HEK293 (cell line): Measurements from ENCODE around the gene MMP28.
A peak's percentile ranks its signal among the peaks of the same experiment; 100 is the strongest.

Source experiments
- BCL11A ChIP-seq: fragments of 450-650 bp; formaldehyde crosslinking; IDR thresholded peaks from 2 replicates; pipeline ENCODE4 v1.5.1; 2016; ENCODE audit warnings: low read depth, missing biosample characterization, missing genetic modification characterization
- EGR2 ChIP-seq: fragments of 450-650 bp; formaldehyde crosslinking; IDR thresholded peaks from 2 replicates; pipeline ENCODE4 v1.5.1; 2016; ENCODE audit warnings: low read depth, missing biosample characterization, missing genetic modification characterization
- HOXD13 ChIP-seq: sonication (generic); formaldehyde crosslinking; IDR thresholded peaks from 2 replicates; pipeline ENCODE4 v1.8.0; 2022; ENCODE audit warnings: missing genetic modification reagents, borderline replicate concordance
- IKZF3 ChIP-seq: fragments of 450-650 bp; IDR thresholded peaks from 2 replicates; pipeline ENCODE4 v1.5.0; 2018; ENCODE audit warnings: missing biosample characterization, mild to moderate bottlenecking, missing genetic modification characterization, moderate library complexity
- KLF7 ChIP-seq: fragments of 450-650 bp; formaldehyde crosslinking; IDR thresholded peaks from 2 replicates; pipeline ENCODE4 v1.5.1; 2016; ENCODE audit warnings: missing biosample characterization, missing genetic modification characterization, borderline replicate concordance
- KLF9 ChIP-seq: fragments of 450-650 bp; formaldehyde crosslinking; IDR thresholded peaks from 2 replicates; pipeline ENCODE4 v1.5.1; 2016; ENCODE audit warnings: missing biosample characterization, missing genetic modification characterization, low read depth
- OSR2 ChIP-seq: fragments of 450-650 bp; formaldehyde crosslinking; IDR thresholded peaks from 2 replicates; pipeline ENCODE4 v1.5.1; 2016; ENCODE audit warnings: missing biosample characterization, missing genetic modification characterization
- OVOL3 ChIP-seq: fragments of 450-650 bp; formaldehyde crosslinking; IDR thresholded peaks from 2 replicates; pipeline ENCODE4 v1.5.1; 2016; ENCODE audit warnings: missing biosample characterization, missing genetic modification characterization
- SP2 ChIP-seq: fragments of 450-650 bp; formaldehyde crosslinking; IDR thresholded peaks from 2 replicates; pipeline ENCODE4 v1.5.1; 2016; ENCODE audit warnings: missing biosample characterization, missing genetic modification characterization
- TRIM28 ChIP-seq: IDR thresholded peaks from 2 replicates; pipeline ENCODE4 v1.6.1; 2011; ENCODE audit warnings: low read length, control low read depth, borderline replicate concordance
- ZBTB20 ChIP-seq: fragments of 450-650 bp; formaldehyde crosslinking; IDR thresholded peaks from 2 replicates; pipeline ENCODE4 v1.5.1; 2016; ENCODE audit warnings: missing biosample characterization, missing genetic modification characterization
- ZNF140 ChIP-seq: fragments of 450-650 bp; formaldehyde crosslinking; IDR thresholded peaks from 2 replicates; pipeline ENCODE4 v1.5.1; 2016; ENCODE audit warnings: missing biosample characterization, missing genetic modification characterization
- ZNF155 ChIP-seq: fragments of 450-650 bp; formaldehyde crosslinking; IDR thresholded peaks from 2 replicates; pipeline ENCODE4 v1.5.1; 2016; ENCODE audit warnings: missing biosample characterization, missing genetic modification characterization
- ZNF202 ChIP-seq: fragments of 450-650 bp; formaldehyde crosslinking; IDR thresholded peaks from 2 replicates; pipeline ENCODE4 v1.5.1; 2016; ENCODE audit warnings: missing biosample characterization, missing genetic modification characterization, borderline replicate concordance
- ZNF239 ChIP-seq: fragments of 450-650 bp; formaldehyde crosslinking; IDR thresholded peaks from 2 replicates; pipeline ENCODE4 v1.5.1; 2016; ENCODE audit warnings: missing biosample characterization, missing genetic modification characterization
- ZNF248 ChIP-seq: fragments of 450-650 bp; formaldehyde crosslinking; IDR thresholded peaks from 2 replicates; pipeline ENCODE4 v1.5.1; 2017; ENCODE audit warnings: missing biosample characterization, missing genetic modification characterization
- ZNF274 ChIP-seq, 2 experiments: fragments of 200-500 bp in 1 of 2; fragments of 450-650 bp in 1 of 2; sonication (Bioruptor generic) in 1 of 2; formaldehyde crosslinking in 1 of 2; IDR thresholded peaks; 2 replicates each; pipeline versions ENCODE4 v1.5.1 to v1.6.1; 2014 to 2016; ENCODE audit warnings: borderline replicate concordance in 1 of 2, inconsistent platforms in 1 of 2, low read length in 1 of 2, missing biosample characterization in 1 of 2, missing genetic modification characterization in 1 of 2
- ZNF292 ChIP-seq: fragments of 450-650 bp; formaldehyde crosslinking; IDR thresholded peaks from 2 replicates; pipeline ENCODE4 v1.5.1; 2016; ENCODE audit warnings: low read depth, missing biosample characterization, missing genetic modification characterization, borderline replicate concordance
- ZNF354C ChIP-seq: fragments of 450-650 bp; formaldehyde crosslinking; IDR thresholded peaks from 2 replicates; pipeline ENCODE4 v1.5.1; 2016; ENCODE audit warnings: missing biosample characterization, missing genetic modification characterization, low read depth, borderline replicate concordance
- ZNF366 ChIP-seq: fragments of 450-650 bp; formaldehyde crosslinking; conservative IDR thresholded peaks from 2 replicates; pipeline ENCODE4 v1.5.1; 2016; ENCODE audit warnings: missing biosample characterization, missing genetic modification characterization
- ZNF404 ChIP-seq: fragments of 450-650 bp; formaldehyde crosslinking; IDR thresholded peaks from 2 replicates; pipeline ENCODE4 v1.5.1; 2017; ENCODE audit warnings: missing biosample characterization, missing genetic modification characterization
- ZNF426 ChIP-seq: fragments of 450-650 bp; formaldehyde crosslinking; IDR thresholded peaks from 2 replicates; pipeline ENCODE4 v1.5.1; 2017; ENCODE audit warnings: missing biosample characterization, missing genetic modification characterization, mild to moderate bottlenecking, inconsistent platforms, moderate library complexity
- ZNF549 ChIP-seq: fragments of 450-650 bp; IDR thresholded peaks from 2 replicates; pipeline ENCODE4 v1.5.1; 2018; ENCODE audit warnings: missing biosample characterization, missing genetic modification characterization, mild to moderate bottlenecking, inconsistent platforms, moderate library complexity
- ZNF555 ChIP-seq: fragments of 450-650 bp; formaldehyde crosslinking; conservative IDR thresholded peaks from 2 replicates; pipeline ENCODE4 v1.5.1; 2017; ENCODE audit warnings: missing biosample characterization, mild to moderate bottlenecking, missing genetic modification characterization, inconsistent platforms
- ZNF560 ChIP-seq: fragments of 450-650 bp; formaldehyde crosslinking; IDR thresholded peaks from 2 replicates; pipeline ENCODE4 v1.5.1; 2017; ENCODE audit warnings: missing biosample characterization, missing genetic modification characterization, borderline replicate concordance
- ZNF610 ChIP-seq: fragments of 450-650 bp; formaldehyde crosslinking; IDR thresholded peaks from 2 replicates; pipeline ENCODE4 v1.5.1; 2016; ENCODE audit warnings: missing biosample characterization, missing genetic modification characterization, borderline replicate concordance
- ZNF677 ChIP-seq: fragments of 450-650 bp; IDR thresholded peaks from 2 replicates; pipeline ENCODE4 v1.5.0; 2018; ENCODE audit warnings: missing biosample characterization, mild to moderate bottlenecking, missing genetic modification characterization, moderate library complexity
- ZNF768 ChIP-seq: fragments of 450-650 bp; formaldehyde crosslinking; IDR thresholded peaks from 2 replicates; pipeline ENCODE4 v1.5.1; 2018; ENCODE audit warnings: missing biosample characterization, mild to moderate bottlenecking, missing genetic modification characterization
- TF ChIP-seq, protein P1 (sequence below): fragments of 450-650 bp; formaldehyde crosslinking; IDR thresholded peaks from 2 replicates; pipeline ENCODE4 v1.5.1; 2016; ENCODE audit warnings: missing biosample characterization, missing genetic modification characterization, borderline replicate concordance
- TF ChIP-seq, protein P2 (sequence below): fragments of 450-650 bp; formaldehyde crosslinking; IDR thresholded peaks from 2 replicates; pipeline ENCODE4 v1.5.1; 2017; ENCODE audit warnings: missing biosample characterization, mild to moderate bottlenecking, missing genetic modification characterization, moderate library complexity
- TF ChIP-seq, protein P3 (sequence below): fragments of 450-650 bp; formaldehyde crosslinking; IDR thresholded peaks from 2 replicates; pipeline ENCODE4 v1.5.1; 2016; ENCODE audit warnings: missing biosample characterization, missing genetic modification characterization
- TF ChIP-seq, protein P4 (sequence below): fragments of 450-650 bp; formaldehyde crosslinking; IDR thresholded peaks from 2 replicates; pipeline ENCODE4 v1.5.1; 2016; ENCODE audit warnings: missing biosample characterization, missing genetic modification characterization
- TF ChIP-seq, protein P5 (sequence below): fragments of 450-650 bp; formaldehyde crosslinking; IDR thresholded peaks from 2 replicates; pipeline ENCODE4 v1.5.1; 2016; ENCODE audit warnings: missing biosample characterization, missing genetic modification characterization
- TF ChIP-seq, protein P6 (sequence below): fragments of 450-650 bp; formaldehyde crosslinking; IDR thresholded peaks from 2 replicates; pipeline ENCODE4 v1.5.1; 2016; ENCODE audit warnings: missing biosample characterization, missing genetic modification characterization

MMP28 gene

DNA sequence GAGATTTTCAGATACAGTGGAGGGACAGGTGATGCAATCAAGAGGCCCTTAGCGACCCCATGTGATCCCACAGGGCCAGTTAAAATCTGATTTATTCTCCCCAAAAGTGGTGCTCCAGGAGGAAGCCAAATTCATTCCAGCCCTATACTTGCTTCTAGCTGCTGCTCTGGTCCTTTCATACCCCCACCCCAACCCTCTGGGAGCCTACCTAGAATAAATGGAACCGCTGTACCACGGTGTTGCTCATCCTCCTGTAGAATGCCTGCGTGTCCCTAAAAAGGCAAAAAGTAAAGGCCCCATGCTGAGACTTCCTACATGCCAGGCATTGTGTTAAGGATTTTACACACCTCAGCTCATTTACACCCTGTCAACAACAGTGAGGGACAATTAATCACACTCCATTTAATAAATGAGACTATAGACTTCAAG is 66.0 kb downstream of the MMP28 start (continued):
- TF ChIP-seq ZNF768 (tag by site-specific recombination) (no peak), ZNF549 (tag by site-specific recombination) (no peak), ZNF610 (no peak), OVOL3 (tag by site-specific recombination) (no peak), ZNF140 (tag by site-specific recombination) (no peak), ZNF274 (IDR thresholded peaks at IDR 0.05; ENCODE audit: low read length) (no peak), ZNF274 (tag by site-specific recombination; IDR thresholded peaks at IDR 0.05; ENCODE audit: borderline replicate concordance) (no peak), OSR2 (tag by site-specific recombination) (peak; percentile 83), TRIM28 (no peak), BCL11A (tag by site-specific recombination) (no peak), ZNF292 (tag by site-specific recombination) (no peak), ZNF555 (no peak), ZNF677 (no peak), SP2 (tag by site-specific recombination) (no peak), ZNF426 (tag by site-specific recombination) (no peak), ZNF248 (tag by site-specific recombination) (no peak), HOXD13 (CRISPR knock-in tag) (no peak), ZNF366 (peak; percentile 71), ZNF560 (no peak), EGR2 (tag by site-specific recombination) (no peak), KLF7 (no peak), IKZF3 (tag by site-specific recombination) (peak; percentile 79), ZNF202 (tag by site-specific recombination) (no peak), ZBTB20 (tag by site-specific recombination) (no peak), ZNF354C (tag by site-specific recombination) (no peak), ZNF404 (tag by site-specific recombination) (no peak), KLF9 (tag by site-specific recombination) (0 out of 2 replicates have a peak, but pooled peaks have one; percentile 11), ZNF155 (tag by site-specific recombination) (no peak), ZNF239 (no peak)
- TF ChIP-seq, protein P1, sequence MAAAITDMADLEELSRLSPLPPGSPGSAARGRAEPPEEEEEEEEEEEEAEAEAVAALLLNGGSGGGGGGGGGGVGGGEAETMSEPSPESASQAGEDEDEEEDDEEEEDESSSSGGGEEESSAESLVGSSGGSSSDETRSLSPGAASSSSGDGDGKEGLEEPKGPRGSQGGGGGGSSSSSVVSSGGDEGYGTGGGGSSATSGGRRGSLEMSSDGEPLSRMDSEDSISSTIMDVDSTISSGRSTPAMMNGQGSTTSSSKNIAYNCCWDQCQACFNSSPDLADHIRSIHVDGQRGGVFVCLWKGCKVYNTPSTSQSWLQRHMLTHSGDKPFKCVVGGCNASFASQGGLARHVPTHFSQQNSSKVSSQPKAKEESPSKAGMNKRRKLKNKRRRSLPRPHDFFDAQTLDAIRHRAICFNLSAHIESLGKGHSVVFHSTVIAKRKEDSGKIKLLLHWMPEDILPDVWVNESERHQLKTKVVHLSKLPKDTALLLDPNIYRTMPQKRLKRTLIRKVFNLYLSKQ, result no peak
- TF ChIP-seq, protein P2, sequence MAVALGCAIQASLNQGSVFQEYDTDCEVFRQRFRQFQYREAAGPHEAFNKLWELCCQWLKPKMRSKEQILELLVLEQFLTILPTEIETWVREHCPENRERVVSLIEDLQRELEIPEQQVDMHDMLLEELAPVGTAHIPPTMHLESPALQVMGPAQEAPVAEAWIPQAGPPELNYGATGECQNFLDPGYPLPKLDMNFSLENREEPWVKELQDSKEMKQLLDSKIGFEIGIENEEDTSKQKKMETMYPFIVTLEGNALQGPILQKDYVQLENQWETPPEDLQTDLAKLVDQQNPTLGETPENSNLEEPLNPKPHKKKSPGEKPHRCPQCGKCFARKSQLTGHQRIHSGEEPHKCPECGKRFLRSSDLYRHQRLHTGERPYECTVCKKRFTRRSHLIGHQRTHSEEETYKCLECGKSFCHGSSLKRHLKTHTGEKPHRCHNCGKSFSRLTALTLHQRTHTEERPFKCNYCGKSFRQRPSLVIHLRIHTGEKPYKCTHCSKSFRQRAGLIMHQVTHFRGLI (tag by site-specific recombination), result no peak
- TF ChIP-seq, protein P3, sequence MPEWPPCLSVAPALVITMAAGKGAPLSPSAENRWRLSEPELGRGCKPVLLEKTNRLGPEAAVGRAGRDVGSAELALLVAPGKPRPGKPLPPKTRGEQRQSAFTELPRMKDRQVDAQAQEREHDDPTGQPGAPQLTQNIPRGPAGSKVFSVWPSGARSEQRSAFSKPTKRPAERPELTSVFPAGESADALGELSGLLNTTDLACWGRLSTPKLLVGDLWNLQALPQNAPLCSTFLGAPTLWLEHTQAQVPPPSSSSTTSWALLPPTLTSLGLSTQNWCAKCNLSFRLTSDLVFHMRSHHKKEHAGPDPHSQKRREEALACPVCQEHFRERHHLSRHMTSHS (tag by site-specific recombination), result peak; percentile 64; the same call in 1 of the 2 replicates
- TF ChIP-seq, protein P4, sequence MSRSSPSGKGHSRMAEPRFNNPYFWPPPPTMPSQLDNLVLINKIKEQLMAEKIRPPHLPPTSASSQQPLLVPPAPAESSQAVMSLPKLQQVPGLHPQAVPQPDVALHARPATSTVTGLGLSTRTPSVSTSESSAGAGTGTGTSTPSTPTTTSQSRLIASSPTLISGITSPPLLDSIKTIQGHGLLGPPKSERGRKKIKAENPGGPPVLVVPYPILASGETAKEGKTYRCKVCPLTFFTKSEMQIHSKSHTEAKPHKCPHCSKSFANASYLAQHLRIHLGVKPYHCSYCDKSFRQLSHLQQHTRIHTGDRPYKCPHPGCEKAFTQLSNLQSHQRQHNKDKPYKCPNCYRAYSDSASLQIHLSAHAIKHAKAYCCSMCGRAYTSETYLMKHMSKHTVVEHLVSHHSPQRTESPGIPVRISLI (tag by site-specific recombination), result no peak
- TF ChIP-seq, protein P5, sequence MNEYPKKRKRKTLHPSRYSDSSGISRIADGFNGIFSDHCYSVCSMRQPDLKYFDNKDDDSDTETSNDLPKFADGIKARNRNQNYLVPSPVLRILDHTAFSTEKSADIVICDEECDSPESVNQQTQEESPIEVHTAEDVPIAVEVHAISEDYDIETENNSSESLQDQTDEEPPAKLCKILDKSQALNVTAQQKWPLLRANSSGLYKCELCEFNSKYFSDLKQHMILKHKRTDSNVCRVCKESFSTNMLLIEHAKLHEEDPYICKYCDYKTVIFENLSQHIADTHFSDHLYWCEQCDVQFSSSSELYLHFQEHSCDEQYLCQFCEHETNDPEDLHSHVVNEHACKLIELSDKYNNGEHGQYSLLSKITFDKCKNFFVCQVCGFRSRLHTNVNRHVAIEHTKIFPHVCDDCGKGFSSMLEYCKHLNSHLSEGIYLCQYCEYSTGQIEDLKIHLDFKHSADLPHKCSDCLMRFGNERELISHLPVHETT (tag by site-specific recombination), result no peak; the same call in 1 of the 2 replicates
- TF ChIP-seq, protein P6, sequence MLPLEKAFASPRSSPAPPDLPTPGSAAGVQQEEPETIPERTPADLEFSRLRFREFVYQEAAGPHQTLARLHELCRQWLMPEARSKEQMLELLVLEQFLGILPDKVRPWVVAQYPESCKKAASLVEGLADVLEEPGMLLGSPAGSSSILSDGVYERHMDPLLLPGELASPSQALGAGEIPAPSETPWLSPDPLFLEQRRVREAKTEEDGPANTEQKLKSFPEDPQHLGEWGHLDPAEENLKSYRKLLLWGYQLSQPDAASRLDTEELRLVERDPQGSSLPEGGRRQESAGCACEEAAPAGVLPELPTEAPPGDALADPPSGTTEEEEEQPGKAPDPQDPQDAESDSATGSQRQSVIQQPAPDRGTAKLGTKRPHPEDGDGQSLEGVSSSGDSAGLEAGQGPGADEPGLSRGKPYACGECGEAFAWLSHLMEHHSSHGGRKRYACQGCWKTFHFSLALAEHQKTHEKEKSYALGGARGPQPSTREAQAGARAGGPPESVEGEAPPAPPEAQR (tag by site-specific recombination), result no peak
